HepG2 (cell line): Measurements from ENCODE around the gene PITPNM2. TPM values are rescaled to one million over a fixed set of nuclear protein-coding genes. Genes with fewer than 3 reads are reported as not detected.

Experiments used
- ATAD3A ChIP-seq: sonication (generic); formaldehyde crosslinking; IDR thresholded peaks from 2 replicates; pipeline ENCODE4 v1.4.0; 2020; ENCODE audit warnings: missing genetic modification reagents
- ATF5 ChIP-seq: sonication (generic); formaldehyde crosslinking; IDR thresholded peaks from 2 replicates; pipeline ENCODE4 v1.4.0; 2020; ENCODE audit warnings: mild to moderate bottlenecking, low read depth, missing genetic modification reagents
- BORCS8-MEF2B ChIP-seq: sonication (generic); formaldehyde crosslinking; IDR thresholded peaks from 2 replicates; pipeline ENCODE4 v1.8.0; 2022; ENCODE audit warnings: mild to moderate bottlenecking, missing genetic modification reagents
- CCAR2 ChIP-seq: fragments of 200-400 bp; formaldehyde crosslinking; optimal IDR thresholded peaks from 2 replicates; pipeline ENCODE3; 2018; ENCODE audit warnings: low read depth, mild to moderate bottlenecking, low read length, moderate library complexity
- FOSL1 ChIP-seq: sonication (generic); formaldehyde crosslinking; IDR thresholded peaks from 2 replicates; pipeline ENCODE4 v1.9.0; 2021; ENCODE audit warnings: missing genetic modification reagents, borderline replicate concordance
- HMG20A ChIP-seq: IDR thresholded peaks from 2 replicates; pipeline ENCODE4 v1.6.1; 2016; ENCODE audit warnings: borderline replicate concordance
- IKZF5 ChIP-seq: IDR thresholded peaks from 2 replicates; pipeline ENCODE4 v1.6.1; 2018; ENCODE audit warnings: missing genetic modification reagents, mild to moderate bottlenecking, missing compliant biosample characterization
- JUNB ChIP-seq: sonication (generic); formaldehyde crosslinking; IDR thresholded peaks from 2 replicates; pipeline ENCODE4 v1.8.0; 2022; ENCODE audit warnings: missing genetic modification reagents, mild to moderate bottlenecking, borderline replicate concordance
- MAFF ChIP-seq: IDR thresholded peaks from 2 replicates; pipeline ENCODE4 v1.6.1; 2011; ENCODE audit warnings: low read depth, low read length, improper control_type of control experiment
- MBNL3 ChIP-seq: fragments of 250-450 bp; sonication (Bioruptor Pico); conservative IDR thresholded peaks from 2 replicates; pipeline ENCODE4 v1.8.0; 2022; ENCODE audit warnings: mild to moderate bottlenecking, inconsistent platforms
- NFE2 ChIP-seq: sonication (generic); formaldehyde crosslinking; IDR thresholded peaks from 2 replicates; pipeline ENCODE4 v1.4.0; 2020; ENCODE audit warnings: missing genetic modification reagents
- NFKB2 ChIP-seq: sonication (generic); formaldehyde crosslinking; IDR thresholded peaks from 2 replicates; pipeline ENCODE4 v1.4.0; 2020; ENCODE audit warnings: missing genetic modification reagents, borderline replicate concordance
- RARG ChIP-seq: sonication (generic); formaldehyde crosslinking; IDR thresholded peaks from 2 replicates; pipeline ENCODE4 v1.4.0; 2020; ENCODE audit warnings: low read depth, mild to moderate bottlenecking, missing genetic modification reagents
- STAG1 ChIP-seq: sonication (generic); formaldehyde crosslinking; IDR thresholded peaks from 2 replicates; pipeline ENCODE4 v1.4.0; 2020; ENCODE audit warnings: missing genetic modification reagents
- TFDP1 ChIP-seq: IDR thresholded peaks from 2 replicates; pipeline ENCODE4 v1.6.1; 2016; ENCODE audit warnings: missing compliant biosample characterization, missing genetic modification reagents, borderline replicate concordance
- THAP11 ChIP-seq: IDR thresholded peaks from 2 replicates; pipeline ENCODE4 v1.6.1; 2016; ENCODE audit warnings: missing biosample characterization, missing genetic modification reagents
- ZNF281 ChIP-seq: sonication (generic); formaldehyde crosslinking; IDR thresholded peaks from 2 replicates; pipeline ENCODE4 v1.4.0; 2020; ENCODE audit warnings: missing genetic modification reagents, borderline replicate concordance
- ZNF354B ChIP-seq: sonication (generic); formaldehyde crosslinking; IDR thresholded peaks from 2 replicates; pipeline ENCODE4 v1.8.0; 2022; ENCODE audit warnings: mild to moderate bottlenecking, missing genetic modification reagents
- ZNF770 ChIP-seq: sonication (generic); formaldehyde crosslinking; IDR thresholded peaks from 2 replicates; pipeline ENCODE4 v1.5.0; 2020; ENCODE audit warnings: mild to moderate bottlenecking, missing genetic modification reagents
- ZNF775 ChIP-seq: sonication (generic); formaldehyde crosslinking; IDR thresholded peaks from 2 replicates; pipeline ENCODE4 v1.4.0; 2020; ENCODE audit warnings: missing genetic modification reagents, mild to moderate bottlenecking, moderate library complexity, borderline replicate concordance
- ZSCAN20 ChIP-seq: sonication (generic); formaldehyde crosslinking; IDR thresholded peaks from 2 replicates; pipeline ENCODE4 v1.4.0; 2020; ENCODE audit warnings: missing genetic modification reagents, mild to moderate bottlenecking, borderline replicate concordance
- polyA plus RNA-seq, 8 experiments: library from polyadenylated mRNA; depleted of rRNA in 3 of 8; stranded (reverse) in 7 of 8; unstranded in 1 of 8; fragments of >200 nt; fragmentation: Illumina TruSeq in 4 of 8; extraction: Trizol in 4 of 8; gene quantifications; 2 replicates each; pipeline versions ENCODE4 v1.2.1 to v1.2.3, GENCODE V29; 2011 to 2016; ENCODE audit warnings: low read depth in 4 of 8, missing spikeins in 1 of 8, mixed read lengths in 1 of 8; ENCODE audit not compliant: insufficient read depth in 1 of 8
- total RNA-seq, 5 experiments: library from RNA; depleted of rRNA; stranded (reverse); fragments of >200 nt; fragmentation: Illumina TruSeq; extraction: Trizol; gene quantifications; 2 replicates each; pipeline ENCODE4 v1.2.3, GENCODE V29; 2016; ENCODE audit warnings: low read depth in 1 of 5

The PITPNM2 gene
- total and polyA plus RNA-seq, 2 of the 13 experiments (the other 11 are each of a cell fraction or from before 2014, with no cell fraction given): 4.2 to 5.3 TPM

GRCh38 chr12:123126294-123127181, 24.4 kb downstream of the PITPNM2 start (continued):
- no peak for TF ChIP-seq ZNF281 (CRISPR knock-in tag)
- no peak for TF ChIP-seq ZSCAN20 (CRISPR knock-in tag)
- peak; percentile 71; the same call in 1 of the 2 replicates for TF ChIP-seq JUNB (CRISPR knock-in tag)
- TF ChIP-seq THAP11 (CRISPR knock-in tag): peak; percentile 28; the same call in 1 of the 2 replicates
- no peak for TF ChIP-seq TFDP1 (CRISPR knock-in tag)
- TF ChIP-seq NFKB2 (CRISPR knock-in tag): no peak
- TF ChIP-seq FOSL1 (CRISPR knock-in tag): peak; percentile 67; the same call in 1 of the 2 replicates
- peak; percentile 58; the same call in 1 of the 2 replicates for TF ChIP-seq HMG20A
- TF ChIP-seq IKZF5 (CRISPR knock-in tag): 0 out of 2 replicates have a peak, but pooled peaks have one; percentile 28
- TF ChIP-seq RARG (CRISPR knock-in tag): no peak
- no peak for TF ChIP-seq ZNF354B (CRISPR knock-in tag)
- no peak for TF ChIP-seq ZNF775 (CRISPR knock-in tag)
- TF ChIP-seq BORCS8-MEF2B (CRISPR knock-in tag): no peak
- TF ChIP-seq STAG1 (CRISPR knock-in tag): peak; percentile 11; the same call in 1 of the 2 replicates
- TF ChIP-seq CCAR2: no peak
- no peak for TF ChIP-seq MBNL3 (CRISPR knock-in tag)
- peak; percentile 95 for TF ChIP-seq NFE2 (CRISPR knock-in tag)
- peak; percentile 91 for TF ChIP-seq MAFF
- TF ChIP-seq ATF5 (CRISPR knock-in tag): 0 out of 2 replicates have a peak, but pooled peaks have one; percentile 30
- TF ChIP-seq ZNF770 (CRISPR knock-in tag): 0 out of 2 replicates have a peak, but pooled peaks have one; percentile 28
- TF ChIP-seq ATAD3A (CRISPR knock-in tag): no peak
